ENCODE measurements around the gene ZNF595. TPM values are rescaled to one million over a fixed set of nuclear protein-coding genes. Genes with fewer than 3 reads are reported as not detected.
"Not testable (repeated sequence)": the region's sequence is repeated elsewhere in the genome, so short reads cannot be mapped to it uniquely, and the experiment has no call there.

Gene ZNF595
- total RNA-seq: 5.0 and 5.2 TPM in 2 replicates

DNA sequence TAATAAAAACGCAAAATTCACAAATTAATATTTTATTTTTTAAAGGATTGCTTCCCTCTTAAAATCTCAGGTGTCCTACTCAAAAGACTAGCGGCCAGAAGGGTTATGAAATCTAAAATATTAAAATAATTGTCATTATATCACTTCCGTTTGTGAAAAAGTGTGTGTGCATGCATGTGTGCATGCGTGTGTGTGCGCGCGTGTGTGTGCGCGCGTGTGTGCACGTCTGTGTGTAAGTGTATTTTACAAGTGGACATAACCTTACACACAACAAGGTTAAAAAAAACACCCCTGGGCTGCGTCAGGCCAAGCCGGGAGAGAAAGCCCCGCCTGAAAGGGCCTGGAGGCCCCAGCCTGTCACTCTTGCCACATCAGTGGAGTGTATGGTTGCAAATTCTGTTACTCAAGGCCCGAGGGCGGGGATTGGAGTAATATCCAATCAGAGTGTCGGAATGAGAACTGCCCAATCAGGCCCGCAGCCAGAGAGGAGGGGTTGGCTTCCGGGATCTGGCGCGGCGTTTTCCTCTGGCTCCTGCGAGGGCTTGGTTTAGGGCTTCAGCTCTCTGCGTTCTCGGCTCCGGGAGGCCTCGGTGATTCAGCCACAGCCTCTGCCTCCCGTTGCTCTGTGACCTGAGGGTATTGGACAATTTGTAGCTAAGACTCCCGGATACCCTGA, at the start of gene ZNF595:
ZNF595 (plus strand) TSS at position 518 of the 676 bp plus-strand sequence. CDS start 168 bp downstream, outside the sequence.
- H3K36me3 Mint-ChIP-seq (ENCODE audit: low read depth); H3K27me3 Mint-ChIP-seq (ENCODE audit: low read depth); H3K4me3 Mint-ChIP-seq (ENCODE audit: low read depth); H3K27ac Mint-ChIP-seq; H3K9me3 Mint-ChIP-seq; intact Hi-C loops (cut with micrococcal nuclease); H3K4me1 Mint-ChIP-seq (ENCODE audit: low read depth); DNase-seq (ENCODE audit: low spot score): not testable (repeated sequence)

DNA sequence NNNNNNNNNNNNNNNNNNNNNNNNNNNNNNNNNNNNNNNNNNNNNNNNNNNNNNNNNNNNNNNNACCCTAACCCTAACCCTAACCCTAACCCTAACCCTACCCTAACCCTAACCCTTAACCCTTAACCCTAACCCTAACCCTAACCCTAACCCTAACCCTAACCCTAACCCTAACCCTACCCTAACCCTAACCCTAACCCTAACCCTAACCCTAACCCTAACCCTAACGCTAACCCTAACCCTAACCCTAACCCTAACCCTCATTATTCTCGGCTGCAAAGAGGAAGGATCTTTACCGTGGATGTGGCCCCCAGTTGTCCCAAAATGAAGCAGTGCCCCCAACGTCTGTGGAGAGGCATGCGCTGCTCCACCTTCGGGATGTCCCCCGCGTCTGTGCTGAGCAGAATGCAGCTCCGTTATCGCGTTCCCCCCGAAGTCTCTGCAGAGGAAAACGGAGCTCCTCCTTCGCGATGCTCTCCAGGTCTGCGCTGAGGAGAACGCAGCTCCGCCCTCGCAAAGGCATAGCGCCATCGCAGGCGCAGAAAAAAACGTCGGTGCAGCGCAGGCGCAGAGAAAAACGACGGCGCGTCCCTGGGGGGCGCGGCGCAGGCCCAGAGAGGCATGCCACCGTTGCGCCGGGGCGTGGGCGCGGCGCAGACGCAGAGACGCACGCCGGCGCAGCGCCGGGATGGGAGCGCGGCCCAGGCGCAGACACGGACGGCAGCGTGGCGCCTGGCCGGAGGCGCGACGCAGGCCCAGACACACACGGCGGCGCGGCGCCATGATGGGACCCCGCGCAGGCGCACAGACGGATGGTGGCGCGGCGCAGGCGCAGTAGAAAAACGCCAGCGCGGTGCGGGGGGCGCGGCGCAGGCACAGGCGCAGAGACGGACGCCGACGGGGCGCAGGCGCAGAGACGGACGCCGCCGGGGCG, 42.9 kb upstream of the ZNF595 start:
- H3K4me3 Mint-ChIP-seq (ENCODE audit: low read depth); H3K4me1 Mint-ChIP-seq (ENCODE audit: low read depth); H3K36me3 Mint-ChIP-seq (ENCODE audit: low read depth); H3K27me3 Mint-ChIP-seq (ENCODE audit: low read depth); intact Hi-C loops (cut with micrococcal nuclease); H3K27ac Mint-ChIP-seq; DNase-seq (ENCODE audit: low spot score); H3K9me3 Mint-ChIP-seq: not testable (repeated sequence)

- DNase-seq (ENCODE audit: low spot score); H3K36me3 Mint-ChIP-seq (ENCODE audit: low read depth); H3K27me3 Mint-ChIP-seq (ENCODE audit: low read depth); intact Hi-C loops (cut with micrococcal nuclease); H3K9me3 Mint-ChIP-seq; H3K4me3 Mint-ChIP-seq (ENCODE audit: low read depth); H3K27ac Mint-ChIP-seq; H3K4me1 Mint-ChIP-seq (ENCODE audit: low read depth): not testable (repeated sequence)
These were observed 41.9 kb upstream of the ZNF595 start for GRCh38 chr4:11095-11815.

GRCh38 chr4:11816-12417, 41.2 kb upstream of the ZNF595 start:
- H3K4me1 Mint-ChIP-seq (ENCODE audit: low read depth); DNase-seq (ENCODE audit: low spot score); intact Hi-C loops (cut with micrococcal nuclease); H3K27ac Mint-ChIP-seq; H3K27me3 Mint-ChIP-seq (ENCODE audit: low read depth); H3K4me3 Mint-ChIP-seq (ENCODE audit: low read depth); H3K9me3 Mint-ChIP-seq; H3K36me3 Mint-ChIP-seq (ENCODE audit: low read depth): not testable (repeated sequence)

GRCh38 chr4:18128-18527, 35.0 kb upstream of the ZNF595 start:
- H3K27me3 Mint-ChIP-seq (ENCODE audit: low read depth); H3K36me3 Mint-ChIP-seq (ENCODE audit: low read depth); intact Hi-C loops (cut with micrococcal nuclease); H3K4me1 Mint-ChIP-seq (ENCODE audit: low read depth); H3K9me3 Mint-ChIP-seq; H3K4me3 Mint-ChIP-seq (ENCODE audit: low read depth); H3K27ac Mint-ChIP-seq; DNase-seq (ENCODE audit: low spot score): not testable (repeated sequence)

DNA sequence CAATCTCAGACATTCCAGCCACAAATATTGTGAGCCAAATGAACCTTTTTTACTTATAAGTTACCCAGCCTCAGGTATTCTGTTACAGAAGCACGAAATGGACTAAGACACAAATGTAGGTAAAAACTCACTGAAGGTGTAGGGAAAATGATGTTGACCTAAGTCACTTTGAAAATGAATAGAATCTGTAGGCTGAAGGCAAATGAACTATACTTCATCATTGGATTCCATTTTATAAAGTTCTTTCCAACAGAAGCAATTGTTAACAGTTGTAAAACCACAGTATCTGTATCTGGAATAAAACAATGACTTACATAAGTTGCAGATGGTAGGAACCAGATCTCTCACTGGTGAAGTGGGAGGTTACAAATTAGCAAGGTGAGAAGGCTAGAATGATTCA, 34.5 kb upstream of the ZNF595 start:
- H3K4me1 Mint-ChIP-seq (ENCODE audit: low read depth); H3K27ac Mint-ChIP-seq; H3K36me3 Mint-ChIP-seq (ENCODE audit: low read depth); H3K4me3 Mint-ChIP-seq (ENCODE audit: low read depth); DNase-seq (ENCODE audit: low spot score); H3K27me3 Mint-ChIP-seq (ENCODE audit: low read depth); H3K9me3 Mint-ChIP-seq; intact Hi-C loops (cut with micrococcal nuclease): not testable (repeated sequence)

GRCh38 chr4:22882-23281, 30.2 kb upstream of the ZNF595 start:
- H3K4me3 Mint-ChIP-seq (ENCODE audit: low read depth); intact Hi-C loops (cut with micrococcal nuclease); H3K4me1 Mint-ChIP-seq (ENCODE audit: low read depth); H3K36me3 Mint-ChIP-seq (ENCODE audit: low read depth); DNase-seq (ENCODE audit: low spot score); H3K9me3 Mint-ChIP-seq; H3K27ac Mint-ChIP-seq; H3K27me3 Mint-ChIP-seq (ENCODE audit: low read depth): not testable (repeated sequence)

- H3K4me3 Mint-ChIP-seq (ENCODE audit: low read depth); H3K9me3 Mint-ChIP-seq; H3K4me1 Mint-ChIP-seq (ENCODE audit: low read depth); H3K36me3 Mint-ChIP-seq (ENCODE audit: low read depth); H3K27me3 Mint-ChIP-seq (ENCODE audit: low read depth); DNase-seq (ENCODE audit: low spot score); intact Hi-C loops (cut with micrococcal nuclease); H3K27ac Mint-ChIP-seq: not testable (repeated sequence)
These were observed 28.8 kb upstream of the ZNF595 start for GRCh38 chr4:24359-24758.

GRCh38 chr4:27501-27900, 25.6 kb upstream of the ZNF595 start:
- intact Hi-C loops (cut with micrococcal nuclease); H3K36me3 Mint-ChIP-seq (ENCODE audit: low read depth); H3K4me3 Mint-ChIP-seq (ENCODE audit: low read depth); H3K4me1 Mint-ChIP-seq (ENCODE audit: low read depth); H3K27ac Mint-ChIP-seq; H3K9me3 Mint-ChIP-seq; DNase-seq (ENCODE audit: low spot score); H3K27me3 Mint-ChIP-seq (ENCODE audit: low read depth): not testable (repeated sequence)

DNA sequence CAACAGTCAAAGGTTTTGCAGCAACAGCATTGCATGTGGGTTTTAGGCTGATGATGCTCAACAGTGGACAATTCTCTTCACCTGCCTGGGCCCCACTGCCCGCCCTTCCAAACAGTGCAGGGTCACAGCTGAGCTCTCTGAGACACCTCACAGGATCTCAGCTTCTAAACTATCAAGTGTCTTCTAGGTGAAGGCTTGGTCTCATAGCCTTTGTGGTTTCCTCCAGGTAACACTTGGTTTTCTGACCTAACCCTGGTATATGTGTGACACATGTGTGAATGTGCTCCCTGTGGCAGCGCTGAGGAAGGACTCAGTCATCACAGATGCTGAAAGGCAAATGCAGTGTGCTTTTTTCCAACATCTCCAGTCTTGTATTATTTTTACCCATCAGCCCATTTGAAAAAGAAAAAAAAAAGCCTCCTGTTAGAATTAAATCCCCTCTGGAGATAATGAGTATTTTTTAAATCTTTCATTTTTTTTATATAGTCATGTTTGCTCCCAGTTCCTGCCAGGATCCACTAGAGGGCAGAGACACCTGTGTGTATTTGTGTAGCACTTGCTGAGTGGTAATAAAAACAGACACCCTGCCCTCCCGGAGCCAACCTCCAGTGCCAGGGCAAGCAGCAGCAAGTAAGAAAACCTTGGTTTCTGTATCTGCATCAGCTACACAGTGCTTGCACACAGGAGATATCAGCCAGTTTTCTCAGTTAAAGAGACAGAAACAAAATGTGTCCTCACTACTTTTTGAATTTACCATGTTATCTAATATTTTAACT, 24.2 kb upstream of the ZNF595 start:
- H3K4me1 Mint-ChIP-seq (ENCODE audit: low read depth); H3K9me3 Mint-ChIP-seq; H3K27ac Mint-ChIP-seq; intact Hi-C loops (cut with micrococcal nuclease); DNase-seq (ENCODE audit: low spot score); H3K4me3 Mint-ChIP-seq (ENCODE audit: low read depth); H3K27me3 Mint-ChIP-seq (ENCODE audit: low read depth); H3K36me3 Mint-ChIP-seq (ENCODE audit: low read depth): not testable (repeated sequence)

DNA sequence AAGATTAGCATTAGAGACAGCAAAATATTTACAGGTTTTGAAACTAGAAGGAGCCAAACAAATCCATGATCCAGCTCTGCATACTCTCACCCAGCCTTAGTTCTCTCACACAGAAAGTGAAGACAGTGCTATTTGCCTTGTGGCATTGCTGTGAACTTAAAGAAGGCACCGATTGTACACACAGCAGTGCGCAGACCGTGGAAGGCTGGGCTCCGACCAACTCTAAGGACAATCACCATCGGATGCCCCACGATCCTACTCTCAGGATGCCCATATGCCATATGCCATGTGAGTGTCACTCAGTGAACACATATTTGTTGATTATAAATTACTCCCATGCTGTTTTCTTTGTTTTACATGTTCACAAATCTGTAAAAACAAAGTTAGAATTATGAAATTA, 19.8 kb upstream of the ZNF595 start:
- intact Hi-C loops (cut with micrococcal nuclease); H3K9me3 Mint-ChIP-seq; H3K27me3 Mint-ChIP-seq (ENCODE audit: low read depth); H3K4me3 Mint-ChIP-seq (ENCODE audit: low read depth); DNase-seq (ENCODE audit: low spot score); H3K36me3 Mint-ChIP-seq (ENCODE audit: low read depth); H3K27ac Mint-ChIP-seq; H3K4me1 Mint-ChIP-seq (ENCODE audit: low read depth): not testable (repeated sequence)

All from activated T-helper 2 cell treated with anti-CD3 and anti-CD28 coated beads, Interferon-gamma antibody, Interleukin-2, Interleukin-4, amounts not matched to agents 10 μg/mL and 5 μg/mL and 100 μg/mL, durations not matched to agents 14 hours and 24 hours and 36 hours (primary cell).